Smooth muscle cell (in vitro differentiated cells): Measurements from ENCODE around the gene WWOX. TPM values are rescaled to one million over a fixed set of nuclear protein-coding genes. Genes with fewer than 3 reads are reported as not detected.

Experiments
- DNase-seq: peaks from one replicate; lab custom pipeline; 2025; ENCODE audit not compliant: unreplicated experiment; lab: John Stamatoyannopoulos, UW
- H2AFZ ChIP-seq: fragments of 200-600 bp; sonication (generic); 2 replicates; pipeline ENCODE4 v1.6.0; 2016; ENCODE audit warnings: antibody characterized with exemption, low read depth, mild to moderate bottlenecking
- H3F3A ChIP-seq: fragments of 200-600 bp; sonication (generic); 2 replicates; pipeline ENCODE4 v1.6.0; 2017; ENCODE audit warnings: antibody characterized with exemption, low read depth
- H3K27ac ChIP-seq: fragments of 200-600 bp; sonication (generic); 2 replicates; pipeline ENCODE4 v1.5.1; 2016; ENCODE audit warnings: low read depth, mild to moderate bottlenecking
- H3K27me3 ChIP-seq: fragments of 200-600 bp; sonication (generic); 2 replicates; pipeline ENCODE4 v1.6.1; 2016; ENCODE audit warnings: low read depth, mild to moderate bottlenecking
- H3K36me3 ChIP-seq: fragments of 200-600 bp; sonication (generic); 2 replicates; pipeline ENCODE4 v1.5.1; 2016; ENCODE audit warnings: low read depth
- H3K4me1 ChIP-seq: fragments of 200-600 bp; sonication (generic); 2 replicates; pipeline ENCODE4 v1.5.1; 2016; ENCODE audit warnings: low read depth
- H3K4me2 ChIP-seq: fragments of 200-600 bp; sonication (generic); 2 replicates; pipeline ENCODE4 v1.6.0; 2016; ENCODE audit warnings: mild to moderate bottlenecking
- H3K4me3 ChIP-seq: fragments of 200-600 bp; sonication (generic); 2 replicates; pipeline ENCODE4 v1.5.1; 2016; ENCODE audit warnings: mild to moderate bottlenecking
- H3K79me2 ChIP-seq: fragments of 200-600 bp; sonication (generic); 2 replicates; pipeline ENCODE4 v1.6.0; 2016; ENCODE audit warnings: low read depth, mild to moderate bottlenecking
- H3K9ac ChIP-seq: fragments of 200-600 bp; sonication (generic); 2 replicates; pipeline ENCODE4 v1.6.0; 2016; ENCODE audit warnings: low read depth
- H3K9me3 ChIP-seq: fragments of 200-600 bp; sonication (generic); replicated peaks from 2 replicates; pipeline ENCODE4 v1.5.1; 2016; ENCODE audit warnings: low read depth
- H4K20me1 ChIP-seq: fragments of 200-600 bp; sonication (generic); 2 replicates; pipeline ENCODE4 v1.6.0; 2016; ENCODE audit warnings: low read depth
- WGBS: methylation state at CpG from one replicate; pipeline ENCODE4 v1.1.7; 2016; ENCODE audit warnings: low lambda C conversion rate; 5-methylcytosine and 5-hydroxymethylcytosine counted together
- polyA plus RNA-seq: library from polyadenylated mRNA; unstranded; fragments of >200 nt; fragmentation: Nextera tagmentation; extraction: Ambion mirVana; gene quantifications from 2 replicates; pipeline ENCODE4 v1.2.1, GENCODE V29; 2016
- total RNA-seq: library from RNA; depleted of rRNA; stranded (reverse); fragments of >200 nt; gene quantifications from 2 replicates; pipeline ENCODE4 v1.2.3, GENCODE V29; 2014
- TF ChIP-seq, protein P1 (sequence below): fragments of 200-600 bp; sonication (generic); IDR thresholded peaks from 2 replicates; pipeline ENCODE4 v1.5.1; 2017; ENCODE audit warnings: borderline replicate concordance, mild to moderate bottlenecking, antibody characterized with exemption; ENCODE audit not compliant: insufficient read depth, poor library complexity, severe bottlenecking

The WWOX gene
- total and polyA plus RNA-seq, 2 experiments from 2014 or later, result 7.5 to 14.0 TPM

DNA sequence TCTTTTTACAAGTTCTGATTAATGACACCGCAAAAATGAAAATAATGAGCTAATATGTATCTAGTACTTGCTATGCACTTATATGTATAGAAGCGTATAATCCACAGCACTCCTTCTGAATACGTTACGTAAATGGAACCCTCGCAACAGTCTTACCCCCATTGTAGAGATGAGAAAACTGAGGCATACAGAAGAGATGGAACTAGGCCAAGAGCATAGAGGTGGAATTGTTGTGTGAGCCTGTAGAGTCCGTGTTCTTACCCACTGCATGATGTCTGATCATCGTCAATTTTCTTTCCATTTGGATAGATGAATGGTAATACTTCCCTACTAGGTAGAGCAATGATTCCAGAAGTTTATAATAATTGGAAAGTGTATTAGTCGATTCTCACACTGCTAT is 394.1 kb downstream of the WWOX start:
- Histone ChIP-seq H3K4me3 (no peak overlapping the region), H3K79me2 (no peaks in the 10 kb centered on the region), H3F3A (no peaks in the 10 kb centered on the region), H3K27ac (no peak overlapping the region), H3K4me2 (no peak overlapping the region), H3K4me1 (no peaks in the 10 kb centered on the region), H3K9ac (no peak overlapping the region), H3K27me3 (no peaks in the 10 kb centered on the region), H4K20me1 (no peaks in the 10 kb centered on the region), H3K36me3 (no peaks in the 10 kb centered on the region), H3K9me3 (no peaks in the 10 kb centered on the region), H2AFZ (no peak overlapping the region)
- DNase-seq, result no peak
- TF ChIP-seq, protein P1, sequence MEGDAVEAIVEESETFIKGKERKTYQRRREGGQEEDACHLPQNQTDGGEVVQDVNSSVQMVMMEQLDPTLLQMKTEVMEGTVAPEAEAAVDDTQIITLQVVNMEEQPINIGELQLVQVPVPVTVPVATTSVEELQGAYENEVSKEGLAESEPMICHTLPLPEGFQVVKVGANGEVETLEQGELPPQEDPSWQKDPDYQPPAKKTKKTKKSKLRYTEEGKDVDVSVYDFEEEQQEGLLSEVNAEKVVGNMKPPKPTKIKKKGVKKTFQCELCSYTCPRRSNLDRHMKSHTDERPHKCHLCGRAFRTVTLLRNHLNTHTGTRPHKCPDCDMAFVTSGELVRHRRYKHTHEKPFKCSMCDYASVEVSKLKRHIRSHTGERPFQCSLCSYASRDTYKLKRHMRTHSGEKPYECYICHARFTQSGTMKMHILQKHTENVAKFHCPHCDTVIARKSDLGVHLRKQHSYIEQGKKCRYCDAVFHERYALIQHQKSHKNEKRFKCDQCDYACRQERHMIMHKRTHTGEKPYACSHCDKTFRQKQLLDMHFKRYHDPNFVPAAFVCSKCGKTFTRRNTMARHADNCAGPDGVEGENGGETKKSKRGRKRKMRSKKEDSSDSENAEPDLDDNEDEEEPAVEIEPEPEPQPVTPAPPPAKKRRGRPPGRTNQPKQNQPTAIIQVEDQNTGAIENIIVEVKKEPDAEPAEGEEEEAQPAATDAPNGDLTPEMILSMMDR, result no peak
- 96% methylated on average over 8 of the region's 8 CpGs for WGBS

DNA sequence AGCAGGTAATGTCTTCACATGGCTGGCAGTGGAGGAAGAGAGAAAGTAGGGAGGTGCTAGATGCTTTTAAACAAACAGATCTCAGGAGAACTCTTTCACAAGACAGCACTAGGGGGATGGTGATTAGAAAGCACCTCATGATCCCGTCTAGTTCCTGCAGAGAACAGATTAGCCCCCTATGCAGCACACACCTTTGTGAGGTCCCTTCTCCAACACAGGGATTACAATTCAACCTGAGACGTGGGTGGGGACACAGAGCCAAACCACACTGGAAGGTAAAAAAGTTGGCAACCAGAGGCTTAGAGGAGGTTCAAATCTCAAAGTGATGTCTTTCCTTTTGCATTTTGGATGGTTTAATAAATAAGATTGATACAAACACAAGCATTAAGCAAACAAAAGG is 394.7 kb downstream of the WWOX start:
- WGBS, result 75% methylated on average over 2 of the region's 2 CpGs
- H4K20me1 ChIP-seq, result no peaks in the 10 kb centered on the region
- no peak overlapping the region for H3K9ac ChIP-seq
- no peaks in the 10 kb centered on the region for H3F3A ChIP-seq
- H3K9me3 ChIP-seq, result no peaks in the 10 kb centered on the region
- no peak overlapping the region for H2AFZ ChIP-seq
- TF ChIP-seq, protein P1, result no peak
- DNase-seq, result no peak
- no peaks in the 10 kb centered on the region for H3K36me3 ChIP-seq
- H3K4me2 ChIP-seq, result no peak overlapping the region
- H3K79me2 ChIP-seq, result no peaks in the 10 kb centered on the region
- H3K27me3 ChIP-seq, result no peaks in the 10 kb centered on the region
- no peak overlapping the region for H3K27ac ChIP-seq
- H3K4me1 ChIP-seq, result no peaks in the 10 kb centered on the region
- H3K4me3 ChIP-seq, result no peak overlapping the region

DNA sequence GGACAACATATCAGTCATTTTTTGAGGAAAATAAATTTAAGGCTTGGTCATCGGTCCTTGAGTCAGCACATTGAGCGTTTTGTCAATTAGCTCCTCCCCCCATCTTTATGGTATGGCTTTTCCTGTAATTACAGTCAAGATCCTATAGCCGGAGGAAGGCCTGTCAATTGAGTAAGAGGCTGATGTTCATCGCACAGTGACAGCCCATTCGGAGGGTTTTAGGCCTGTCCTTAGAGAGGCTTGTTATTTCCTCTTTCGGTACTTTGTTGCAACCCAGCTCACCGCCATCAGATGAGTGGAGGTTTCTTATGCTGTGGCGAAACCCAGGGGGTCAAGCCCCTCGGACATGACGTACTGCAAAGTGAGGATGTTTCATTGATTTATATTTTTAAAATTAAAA is 395.2 kb downstream of the WWOX start:
- no peaks in the 10 kb centered on the region for H4K20me1 ChIP-seq
- no peak overlapping the region for H3K9ac ChIP-seq
- no peak overlapping the region for H3K27ac ChIP-seq
- no peaks in the 10 kb centered on the region for H3K79me2 ChIP-seq
- H3K4me3 ChIP-seq, result no peak overlapping the region
- H3K4me1 ChIP-seq, result no peaks in the 10 kb centered on the region
- H3K27me3 ChIP-seq, result no peaks in the 10 kb centered on the region
- no peak for DNase-seq
- WGBS, result 87% methylated on average over 10 of the region's 10 CpGs
- no peak overlapping the region for H2AFZ ChIP-seq
- no peaks in the 10 kb centered on the region for H3K36me3 ChIP-seq
- TF ChIP-seq, protein P1, result no peak
- H3K9me3 ChIP-seq, result no peaks in the 10 kb centered on the region
- H3F3A ChIP-seq, result no peaks in the 10 kb centered on the region
- no peak overlapping the region for H3K4me2 ChIP-seq

DNA sequence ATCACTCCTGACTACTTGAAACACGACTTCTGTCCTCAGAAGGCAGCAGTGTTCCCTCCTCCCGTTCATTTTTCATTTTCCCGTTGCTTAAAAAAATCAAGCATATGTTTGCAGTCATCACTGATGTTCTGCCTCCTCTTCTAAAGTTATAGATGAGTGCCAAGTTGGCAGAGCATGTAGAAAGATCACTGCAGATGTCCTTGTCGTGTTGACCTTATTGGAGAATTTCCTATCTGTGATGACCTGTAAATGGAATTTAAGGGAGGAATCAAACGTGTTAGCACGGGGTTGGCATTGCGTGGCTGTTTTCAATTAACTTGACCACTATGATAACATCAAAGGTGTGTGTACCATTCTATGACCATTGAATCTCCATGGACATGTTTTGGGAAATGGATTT is 396.7 kb downstream of the WWOX start:
- WGBS, result 93% methylated on average over 7 of the region's 7 CpGs
- no peak for DNase-seq

More for the DNA sequence above, 396.7 kb downstream of the WWOX start:
- Histone ChIP-seq H3K9ac (no peak overlapping the region), H3K27me3 (no peaks in the 10 kb centered on the region), H2AFZ (no peak overlapping the region), H3K27ac (no peak overlapping the region), H3K9me3 (no peaks in the 10 kb centered on the region), H3K79me2 (no peaks in the 10 kb centered on the region), H3K4me2 (no peak overlapping the region), H4K20me1 (no peaks in the 10 kb centered on the region), H3F3A (no peaks in the 10 kb centered on the region), H3K36me3 (no peaks in the 10 kb centered on the region), H3K4me3 (no peak overlapping the region), H3K4me1 (no peaks in the 10 kb centered on the region)
- TF ChIP-seq, protein P1, result no peak
